Measurements from ENCODE around the gene VAV2. TPM values are rescaled to one million over a fixed set of nuclear protein-coding genes. Genes with fewer than 3 reads are reported as not detected.

The VAV2 gene
- total RNA-seq, 3 donors from 2014 or later (not counting 1 experiment from before 2014, with no cell fraction given), result 3.9 to 5.1 (median 4.8) TPM

- no peaks in the 10 kb centered on the region for H3K9me3 Mint-ChIP-seq
- DNase-seq, result no peak
- no peaks in the 10 kb centered on the region for H3K27me3 ChIP-seq (ENCODE audit: control insufficient read depth, insufficient read depth, low read length)
- no peak for ATAC-seq
- no peaks in the 10 kb centered on the region for H3K9me3 ChIP-seq (ENCODE audit: control insufficient read depth, insufficient read depth, low read length)
- no peak overlapping the region for H3K27ac Mint-ChIP-seq
- no peak overlapping the region for H3K4me3 Mint-ChIP-seq
- H3K36me3 ChIP-seq (ENCODE audit: control insufficient read depth, insufficient read depth, low read length), result no peaks in the 10 kb centered on the region
- H3K27me3 Mint-ChIP-seq (ENCODE audit: low read depth in 2 of 2), result no peaks in the 10 kb centered on the region
- no peak overlapping the region for H3K4me3 ChIP-seq (ENCODE audit: low read length)
- no peak overlapping the region for H3K27ac ChIP-seq (ENCODE audit: low read length)
- H3K4me1 ChIP-seq (ENCODE audit: control insufficient read depth, insufficient read depth, low read length), result no peaks in the 10 kb centered on the region
- TF ChIP-seq, protein P1, sequence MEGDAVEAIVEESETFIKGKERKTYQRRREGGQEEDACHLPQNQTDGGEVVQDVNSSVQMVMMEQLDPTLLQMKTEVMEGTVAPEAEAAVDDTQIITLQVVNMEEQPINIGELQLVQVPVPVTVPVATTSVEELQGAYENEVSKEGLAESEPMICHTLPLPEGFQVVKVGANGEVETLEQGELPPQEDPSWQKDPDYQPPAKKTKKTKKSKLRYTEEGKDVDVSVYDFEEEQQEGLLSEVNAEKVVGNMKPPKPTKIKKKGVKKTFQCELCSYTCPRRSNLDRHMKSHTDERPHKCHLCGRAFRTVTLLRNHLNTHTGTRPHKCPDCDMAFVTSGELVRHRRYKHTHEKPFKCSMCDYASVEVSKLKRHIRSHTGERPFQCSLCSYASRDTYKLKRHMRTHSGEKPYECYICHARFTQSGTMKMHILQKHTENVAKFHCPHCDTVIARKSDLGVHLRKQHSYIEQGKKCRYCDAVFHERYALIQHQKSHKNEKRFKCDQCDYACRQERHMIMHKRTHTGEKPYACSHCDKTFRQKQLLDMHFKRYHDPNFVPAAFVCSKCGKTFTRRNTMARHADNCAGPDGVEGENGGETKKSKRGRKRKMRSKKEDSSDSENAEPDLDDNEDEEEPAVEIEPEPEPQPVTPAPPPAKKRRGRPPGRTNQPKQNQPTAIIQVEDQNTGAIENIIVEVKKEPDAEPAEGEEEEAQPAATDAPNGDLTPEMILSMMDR (IDR thresholded peaks at IDR 0.05), result no peak
- intact Hi-C loops (cut with micrococcal nuclease), result no loop called here
- WGBS (ENCODE audit: insufficient coverage), result 91% methylated on average over 32 of the region's 32 CpGs
- no peaks in the 10 kb centered on the region for H3K4me1 Mint-ChIP-seq
- H3K36me3 Mint-ChIP-seq, result no peaks in the 10 kb centered on the region
These were observed 186.1 kb downstream of the VAV2 start for GRCh38 chr9:133805876-133806622.

GRCh38 chr9:133804199-133804598 is 187.9 kb downstream of the VAV2 start:
- Histone ChIP-seq H3K36me3 (ENCODE audit: control insufficient read depth, insufficient read depth, low read length) (no peaks in the 10 kb centered on the region), H3K4me3 (ENCODE audit: low read length) (no peak overlapping the region), H3K27me3 (ENCODE audit: control insufficient read depth, insufficient read depth, low read length) (no peaks in the 10 kb centered on the region), H3K9me3 (ENCODE audit: control insufficient read depth, insufficient read depth, low read length) (no peaks in the 10 kb centered on the region), H3K27ac (ENCODE audit: low read length) (no peak overlapping the region), H3K4me1 (ENCODE audit: control insufficient read depth, insufficient read depth, low read length) (no peaks in the 10 kb centered on the region)
- H3K36me3 Mint-ChIP-seq, result no peaks in the 10 kb centered on the region
- H3K27ac Mint-ChIP-seq, result no peak overlapping the region
- TF ChIP-seq, protein P1 (IDR thresholded peaks at IDR 0.05), result no peak
- H3K4me3 Mint-ChIP-seq, result no peak overlapping the region
- H3K27me3 Mint-ChIP-seq (ENCODE audit: low read depth in 2 of 2), result no peaks in the 10 kb centered on the region
- ATAC-seq (no peak), DNase-seq (no peak)
- 94% methylated on average over 17 of the region's 17 CpGs for WGBS (ENCODE audit: insufficient coverage)
- no peaks in the 10 kb centered on the region for H3K4me1 Mint-ChIP-seq
- no peaks in the 10 kb centered on the region for H3K9me3 Mint-ChIP-seq
- intact Hi-C loops (cut with micrococcal nuclease), result no loop called here

DNA sequence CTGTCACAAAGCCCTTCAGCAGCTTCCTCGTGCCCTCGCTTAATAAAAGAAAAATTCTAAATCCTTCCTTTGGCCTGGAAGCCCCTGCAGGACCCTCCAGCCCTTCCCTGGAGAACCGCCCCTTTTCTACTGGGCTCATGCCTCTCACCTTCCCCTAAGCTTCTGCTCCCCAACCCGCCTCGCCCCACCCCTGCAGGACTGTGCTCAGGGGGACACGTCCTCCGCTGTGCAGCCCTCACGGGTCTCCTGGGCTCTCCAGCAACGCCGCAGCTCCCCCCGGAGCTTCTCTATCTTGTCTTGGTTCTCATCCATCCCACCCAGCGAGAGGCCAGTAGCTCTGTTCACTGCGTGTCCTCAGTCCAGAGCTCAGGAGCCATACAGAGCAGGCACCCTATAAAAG is 188.4 kb downstream of the VAV2 start:
- no peaks in the 10 kb centered on the region for H3K4me1 Mint-ChIP-seq
- Histone ChIP-seq H3K4me3 (ENCODE audit: low read length) (no peak overlapping the region), H3K4me1 (ENCODE audit: control insufficient read depth, insufficient read depth, low read length) (no peaks in the 10 kb centered on the region), H3K36me3 (ENCODE audit: control insufficient read depth, insufficient read depth, low read length) (no peaks in the 10 kb centered on the region), H3K27ac (ENCODE audit: low read length) (no peak overlapping the region), H3K27me3 (ENCODE audit: control insufficient read depth, insufficient read depth, low read length) (no peaks in the 10 kb centered on the region), H3K9me3 (ENCODE audit: control insufficient read depth, insufficient read depth, low read length) (no peaks in the 10 kb centered on the region)
- ATAC-seq, result no peak
- no peak overlapping the region for H3K4me3 Mint-ChIP-seq
- no peaks in the 10 kb centered on the region for H3K27me3 Mint-ChIP-seq (ENCODE audit: low read depth in 2 of 2)
- no peaks in the 10 kb centered on the region for H3K9me3 Mint-ChIP-seq
- DNase-seq, result no peak
- WGBS (ENCODE audit: insufficient coverage), result 88% methylated on average over 13 of the region's 13 CpGs
- TF ChIP-seq, protein P1 (IDR thresholded peaks at IDR 0.05), result no peak
- intact Hi-C loops (cut with micrococcal nuclease), result no loop called here
- no peak overlapping the region for H3K27ac Mint-ChIP-seq
- no peaks in the 10 kb centered on the region for H3K36me3 Mint-ChIP-seq
